ENCODE data around the gene SPP1. TPM values are rescaled to one million over a fixed set of nuclear protein-coding genes. Genes with fewer than 3 reads are reported as not detected.

SPP1 gene
- total RNA-seq, 2 experiments from 2014 or later = not detected

DNA sequence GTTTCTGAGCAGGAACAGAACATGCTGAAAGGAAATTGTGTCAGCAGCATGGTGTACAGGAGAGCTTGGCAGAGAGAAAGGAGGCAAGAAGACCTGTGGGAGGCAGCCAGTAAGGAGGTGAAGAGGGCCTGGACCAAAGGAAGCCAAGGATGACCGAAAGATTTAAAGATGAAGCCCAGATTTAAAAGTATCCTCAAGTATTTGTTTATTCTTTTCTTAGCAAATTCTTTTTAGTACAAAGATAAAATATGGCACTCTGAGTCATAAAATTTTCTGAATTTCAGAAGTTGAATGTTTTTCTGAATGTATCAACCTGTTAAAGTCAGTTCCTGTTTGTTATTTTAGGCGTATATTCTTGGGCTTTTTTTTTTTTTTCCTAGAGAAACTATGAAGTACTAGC is 35.5 kb downstream of the SPP1 start:
- Histone ChIP-seq H3K36me3 (ENCODE audit: insufficient read depth, low read length) (no peaks in the 10 kb centered on the region), H3K27ac (ENCODE audit: low read depth in 1 of 2, low read length in 2 of 2) (no peak overlapping the region), H3K4me3 (ENCODE audit: low read length) (no peak overlapping the region), H3K4me1 (ENCODE audit: insufficient read depth, low read length) (peaks cover 8% of the 10 kb centered on the region), H3K27me3 (ENCODE audit: control insufficient read depth in 1 of 2, insufficient read depth in 2 of 2, low read length in 2 of 2) (no peaks in the 10 kb centered on the region), H3K9me3 (ENCODE audit: control insufficient read depth in 1 of 2, insufficient read depth in 1 of 2, low read length in 2 of 2) (no peaks in the 10 kb centered on the region)
- peaks cover 36% of the 10 kb centered on the region for H3K4me1 Mint-ChIP-seq (ENCODE audit: low read depth)
- DNase-seq (no peak), ATAC-seq (ENCODE audit: poor library complexity) (no peak)
- ChIA-PET POLR2A (no interaction called here), CTCF (interaction anchor here (0.6 kb wide), 1 partner anchor 37 kb away, joined by 3 read pairs; no protein-coding TSS in a partner anchor)
- H3K4me3 Mint-ChIP-seq = no peak overlapping the region
- intact Hi-C loops (cut with DNase I, micrococcal nuclease) = no loop called here
- no peaks in the 10 kb centered on the region for H3K27me3 Mint-ChIP-seq
- peaks cover 9% of the 10 kb centered on the region for H3K36me3 Mint-ChIP-seq (ENCODE audit: low read depth)
- no peaks in the 10 kb centered on the region for H3K9me3 Mint-ChIP-seq
- H3K27ac Mint-ChIP-seq = no peak overlapping the region
- TF ChIP-seq, protein P1, sequence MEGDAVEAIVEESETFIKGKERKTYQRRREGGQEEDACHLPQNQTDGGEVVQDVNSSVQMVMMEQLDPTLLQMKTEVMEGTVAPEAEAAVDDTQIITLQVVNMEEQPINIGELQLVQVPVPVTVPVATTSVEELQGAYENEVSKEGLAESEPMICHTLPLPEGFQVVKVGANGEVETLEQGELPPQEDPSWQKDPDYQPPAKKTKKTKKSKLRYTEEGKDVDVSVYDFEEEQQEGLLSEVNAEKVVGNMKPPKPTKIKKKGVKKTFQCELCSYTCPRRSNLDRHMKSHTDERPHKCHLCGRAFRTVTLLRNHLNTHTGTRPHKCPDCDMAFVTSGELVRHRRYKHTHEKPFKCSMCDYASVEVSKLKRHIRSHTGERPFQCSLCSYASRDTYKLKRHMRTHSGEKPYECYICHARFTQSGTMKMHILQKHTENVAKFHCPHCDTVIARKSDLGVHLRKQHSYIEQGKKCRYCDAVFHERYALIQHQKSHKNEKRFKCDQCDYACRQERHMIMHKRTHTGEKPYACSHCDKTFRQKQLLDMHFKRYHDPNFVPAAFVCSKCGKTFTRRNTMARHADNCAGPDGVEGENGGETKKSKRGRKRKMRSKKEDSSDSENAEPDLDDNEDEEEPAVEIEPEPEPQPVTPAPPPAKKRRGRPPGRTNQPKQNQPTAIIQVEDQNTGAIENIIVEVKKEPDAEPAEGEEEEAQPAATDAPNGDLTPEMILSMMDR (IDR thresholded peaks at IDR 0.05) = no peak

DNA sequence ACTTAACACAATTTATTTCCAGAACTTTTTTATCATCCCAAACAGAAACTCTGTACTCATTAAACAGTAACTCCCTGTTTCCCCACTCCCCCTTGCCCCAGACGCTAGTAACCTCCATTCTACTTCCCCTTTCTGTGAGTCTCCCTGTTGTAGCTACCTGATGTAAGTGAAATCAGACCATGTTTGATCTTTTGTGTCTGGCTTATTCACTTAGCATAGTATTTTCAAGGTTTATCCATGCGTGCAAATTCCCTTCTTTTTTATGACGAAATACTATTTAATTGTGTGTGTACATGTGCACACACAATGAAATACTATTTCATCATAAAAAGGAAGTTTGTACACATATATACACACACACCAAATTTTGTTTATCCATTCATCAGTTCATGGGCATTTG is 37.1 kb downstream of the SPP1 start:
- Mint-ChIP-seq H3K27me3 (no peaks in the 10 kb centered on the region), H3K27ac (no peak overlapping the region), H3K9me3 (no peaks in the 10 kb centered on the region), H3K36me3 (ENCODE audit: low read depth) (no peaks in the 10 kb centered on the region), H3K4me3 (no peak overlapping the region), H3K4me1 (ENCODE audit: low read depth) (peaks cover 27% of the 10 kb centered on the region)
- TF ChIP-seq, protein P1 (IDR thresholded peaks at IDR 0.05) = no peak
- ChIA-PET POLR2A (no interaction called here), CTCF (no interaction called here)
- peaks cover 3% of the 10 kb centered on the region for H3K4me1 ChIP-seq (ENCODE audit: insufficient read depth, low read length)
- no peak for ATAC-seq (ENCODE audit: poor library complexity)
- H3K27me3 ChIP-seq (ENCODE audit: control insufficient read depth in 1 of 2, insufficient read depth in 2 of 2, low read length in 2 of 2) = no peaks in the 10 kb centered on the region
- H3K4me3 ChIP-seq (ENCODE audit: low read length) = no peak overlapping the region
- no peaks in the 10 kb centered on the region for H3K36me3 ChIP-seq (ENCODE audit: insufficient read depth, low read length)
- no peaks in the 10 kb centered on the region for H3K9me3 ChIP-seq (ENCODE audit: control insufficient read depth in 1 of 2, insufficient read depth in 1 of 2, low read length in 2 of 2)
- intact Hi-C loops (cut with DNase I, micrococcal nuclease) = no loop called here
- H3K27ac ChIP-seq (ENCODE audit: low read depth in 1 of 2, low read length in 2 of 2) = no peak overlapping the region
- peak in 2 of 14 experiments; percentile 16 to 21 for DNase-seq

DNA sequence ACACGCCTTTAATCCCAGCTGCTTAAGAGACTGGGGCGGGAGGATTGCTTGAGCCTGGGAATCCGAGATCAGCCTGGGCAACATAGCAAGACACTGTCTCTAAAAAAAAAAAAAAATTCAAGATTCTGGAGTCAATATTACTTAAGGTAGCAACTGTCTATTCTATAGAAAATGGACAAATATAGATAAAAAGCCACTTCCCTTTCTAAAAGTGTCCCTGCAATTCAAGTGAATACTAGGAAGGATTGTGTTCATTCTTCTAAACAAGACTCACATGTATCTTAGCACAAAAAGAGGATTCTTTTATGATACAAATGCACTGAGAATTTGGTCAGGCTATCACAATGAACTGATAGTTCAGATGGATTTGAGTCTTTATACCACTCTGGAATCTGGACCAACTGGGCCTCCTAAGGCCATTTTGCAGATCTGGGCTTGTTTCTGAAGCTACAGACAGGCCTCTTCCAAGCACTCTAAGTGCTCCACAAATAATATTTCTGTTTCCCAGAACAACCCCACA is 38.9 kb downstream of the SPP1 start:
- intact Hi-C loops (cut with DNase I, micrococcal nuclease) = no loop called here
- DNase-seq (no peak), ATAC-seq (ENCODE audit: poor library complexity) (no peak)
- Histone ChIP-seq H3K27ac (ENCODE audit: low read depth in 1 of 2, low read length in 2 of 2) (no peak overlapping the region), H3K4me3 (ENCODE audit: low read length) (no peak overlapping the region), H3K36me3 (ENCODE audit: insufficient read depth, low read length) (no peaks in the 10 kb centered on the region), H3K9me3 (ENCODE audit: control insufficient read depth in 1 of 2, insufficient read depth in 1 of 2, low read length in 2 of 2) (no peaks in the 10 kb centered on the region), H3K27me3 (ENCODE audit: control insufficient read depth in 1 of 2, insufficient read depth in 2 of 2, low read length in 2 of 2) (no peaks in the 10 kb centered on the region), H3K4me1 (ENCODE audit: insufficient read depth, low read length) (no peaks in the 10 kb centered on the region)
- no peak overlapping the region for H3K27ac Mint-ChIP-seq
- ChIA-PET CTCF (interaction anchor here (1.0 kb wide), 1 partner anchor 18 kb away, joined by 3 read pairs; no protein-coding TSS in a partner anchor), POLR2A (no interaction called here)
- peaks cover 20% of the 10 kb centered on the region for H3K4me1 Mint-ChIP-seq (ENCODE audit: low read depth)
- no peaks in the 10 kb centered on the region for H3K27me3 Mint-ChIP-seq
- no peaks in the 10 kb centered on the region for H3K9me3 Mint-ChIP-seq
- H3K36me3 Mint-ChIP-seq (ENCODE audit: low read depth) = peaks cover 6% of the 10 kb centered on the region
- H3K4me3 Mint-ChIP-seq = no peak overlapping the region
- TF ChIP-seq, protein P1 (IDR thresholded peaks at IDR 0.05) = no peak

Data from CD4-positive, alpha-beta T cell (primary cell).